HCT116 (cell line): ENCODE results near the gene ZNF385A. TPM values are rescaled to one million over a fixed set of nuclear protein-coding genes. Genes with fewer than 3 reads are reported as not detected.

Source experiments
- ATAC-seq: fragments of 200-7000 bp; cut with Tn5 transposase; 2 replicates; pipeline ENCODE4 v1.9.1; 2020; ENCODE audit warnings: mild to moderate bottlenecking, moderate library complexity
- BruUV-seq: library from RNA; stranded (reverse); fragments of 400-500 nt; replicated peaks from 2 replicates; lab custom pipeline; 2021; lab: Mats Ljungman, UMichigan
- CTCF ChIA-PET: fragments of 300-600 bp; sonication (Branson Sonifier 250); formaldehyde crosslinking; loops from one replicate; lab custom pipeline; 2021; ENCODE audit warnings: antibody characterized with exemption; lab: Charles Lee
- POLR2A ChIA-PET: fragments of 300-600, 350-600 bp; sonication (Branson Sonifier 250); formaldehyde crosslinking; loops from one replicate; lab custom pipeline; 2021; ENCODE audit warnings: antibody characterized with exemption; lab: Charles Lee
- RAD21 ChIA-PET, 2 experiments: fragments of 300-600 bp; sonication (Branson Sonifier 250); formaldehyde crosslinking; loops; one replicate each; lab custom pipeline; 2023; ENCODE audit warnings: low total read pairs in 2 of 2; ENCODE audit not compliant: uncharacterized antibody in 2 of 2, unreplicated experiment in 2 of 2, low non-redundant PET in 1 of 2; lab: Charles Lee
- DNase-seq: peaks from one replicate; pipeline ENCODE4 v3.0.0-alpha.2; 2010; ENCODE audit warnings: low read depth, low spot score
- H2AFZ ChIP-seq: fragments of 200-600 bp; shearing (Covaris generic), sonication (generic); 2 replicates; pipeline ENCODE4 v1.6.1; 2017; ENCODE audit warnings: low read depth, mixed run types, mixed read lengths, antibody characterized with exemption, low read length; ENCODE audit not compliant: poor library complexity, severe bottlenecking
- H3K27ac ChIP-seq: 2 replicates; pipeline ENCODE4 v1.5.1; 2012; ENCODE audit warnings: low read depth, low read length
- H3K27me3 ChIP-seq: fragments of 200-600 bp; sonication (generic); 2 replicates; pipeline ENCODE4 v1.6.1; 2016; ENCODE audit warnings: mixed run types, low read length, mixed read lengths; ENCODE audit not compliant: insufficient read depth
- H3K36me3 ChIP-seq, 2 experiments: fragments of 200-500 bp in 1 of 2; fragments of 200-600 bp in 1 of 2; sonication (Bioruptor generic) in 1 of 2; sonication (generic) in 1 of 2; 2 replicates each; pipeline versions ENCODE4 v1.5.1 to v1.6.1; 2014 to 2016; ENCODE audit warnings: low read length in 2 of 2, inconsistent platforms in 1 of 2, mixed read lengths in 1 of 2, mixed run types in 1 of 2; ENCODE audit not compliant: insufficient read depth in 2 of 2, control insufficient read depth in 1 of 2
- H3K4me1 ChIP-seq, 2 experiments: fragments of 200-600 bp in 1 of 2; sonication (generic) in 1 of 2; 2 replicates each; pipeline versions ENCODE4 v1.5.1 to v1.6.1; 2012 to 2017; ENCODE audit warnings: low read length in 2 of 2, inconsistent platforms in 1 of 2, mild to moderate bottlenecking in 1 of 2, mixed read lengths in 1 of 2, mixed run types in 1 of 2, moderate library complexity in 1 of 2; ENCODE audit not compliant: insufficient read depth in 2 of 2, control insufficient read depth in 1 of 2
- H3K4me2 ChIP-seq: fragments of 200-600 bp; sonication (generic); 2 replicates; pipeline ENCODE4 v1.6.1; 2017; ENCODE audit warnings: mixed run types, low read length, mixed read lengths
- H3K4me3 ChIP-seq, 2 experiments: fragments of 200-600 bp in 1 of 2; sonication (generic) in 1 of 2; replicated peaks in 1 of 2; 2 replicates each; pipeline ENCODE4 v1.5.1; 2011 to 2016; ENCODE audit warnings: low read length in 2 of 2, control low read depth in 1 of 2, low read depth in 1 of 2, mild to moderate bottlenecking in 1 of 2, mixed read lengths in 1 of 2, mixed run types in 1 of 2
- H3K79me2 ChIP-seq: fragments of 200-600 bp; sonication (generic); 2 replicates; pipeline ENCODE4 v1.6.1; 2017; ENCODE audit warnings: mild to moderate bottlenecking, mixed run types, low read length, moderate library complexity, mixed read lengths; ENCODE audit not compliant: insufficient read depth
- H3K9ac ChIP-seq: fragments of 200-600 bp; sonication (generic); 2 replicates; pipeline ENCODE4 v1.6.1; 2016; ENCODE audit warnings: low read length, mixed read lengths
- H3K9me2 ChIP-seq: fragments of 200-600 bp; sonication (generic), shearing (Covaris generic); 2 replicates; pipeline ENCODE4 v1.6.1; 2017; ENCODE audit warnings: mixed run types, mild to moderate bottlenecking, moderate library complexity; ENCODE audit not compliant: insufficient read depth
- H3K9me3 ChIP-seq, 2 experiments: fragments of 200-500 bp in 1 of 2; fragments of 200-600 bp in 1 of 2; sonication (Bioruptor generic) in 1 of 2; sonication (generic) in 1 of 2; 2 replicates each; pipeline ENCODE4 v1.6.1; 2014 to 2017; ENCODE audit warnings: low read length in 2 of 2, mixed read lengths in 2 of 2, inconsistent platforms in 1 of 2, low read depth in 1 of 2, mild to moderate bottlenecking in 1 of 2, mixed run types in 1 of 2, moderate library complexity in 1 of 2; ENCODE audit not compliant: control insufficient read depth in 1 of 2, insufficient read depth in 1 of 2
- H4K20me1 ChIP-seq: fragments of 200-600 bp; sonication (generic), shearing (Covaris generic); 2 replicates; pipeline ENCODE4 v1.6.1; 2017; ENCODE audit warnings: mixed run types, mild to moderate bottlenecking, moderate library complexity; ENCODE audit not compliant: insufficient read depth
- ATF3 ChIP-seq: IDR thresholded peaks from 2 replicates; pipeline ENCODE4 v1.6.1; 2012
- CBX3 ChIP-seq: IDR thresholded peaks from 2 replicates; pipeline ENCODE4 v1.6.1; 2012; ENCODE audit warnings: low read depth
- EZH2phosphoT487 ChIP-seq: fragments of 200-600 bp; IDR thresholded peaks from 2 replicates; pipeline ENCODE4 v1.6.1; 2018; ENCODE audit warnings: antibody characterized with exemption, borderline replicate concordance
- SP1 ChIP-seq: IDR thresholded peaks from 2 replicates; pipeline ENCODE4 v1.6.1; 2012; ENCODE audit warnings: low read depth
- TCF7L2 ChIP-seq: IDR thresholded peaks from 2 replicates; pipeline ENCODE4 v1.7.0; 2011; ENCODE audit warnings: borderline replicate concordance, inconsistent platforms; ENCODE audit not compliant: insufficient read depth, insufficient read length; ENCODE audit errors: extremely low read depth
- ZBTB33 ChIP-seq: IDR thresholded peaks from 2 replicates; pipeline ENCODE4 v1.6.1; 2011; ENCODE audit warnings: mild to moderate bottlenecking, low read length, moderate library complexity; ENCODE audit not compliant: insufficient replicate concordance; ENCODE audit errors: extremely low read depth
- ZFX ChIP-seq: fragments of 450-650 bp; IDR thresholded peaks from 2 replicates; pipeline ENCODE4 v1.6.1; 2017
- intact Hi-C: fragments of 100-400 bp; cut with micrococcal nuclease; formaldehyde crosslinking; loops from 2 replicates; pipeline ENCODE4 v1.10.0; 2022
- total RNA-seq: library from RNA; stranded (reverse); gene quantifications from one replicate; pipeline ENCODE4 v1.2.1, GENCODE V29; 2021; ENCODE audit not compliant: unreplicated experiment

The ZNF385A gene
- total RNA-seq, 1 experiment from 2014 or later, result 34.7 TPM

- Histone ChIP-seq H3K36me3 (no peaks in the 10 kb centered on the region), H3K27ac (peak overlapping the region; percentile 32), H3K4me3 (no peak overlapping the region), H4K20me1 (no peaks in the 10 kb centered on the region), H3K4me2 (peak overlapping the region; percentile 48), H3K9me3 (no peaks in the 10 kb centered on the region), H3K27me3 (no peaks in the 10 kb centered on the region), H3K9ac (0 out of 2 replicates have a peak overlapping the region, but pooled peaks have one; percentile 1), H3K9me2 (no peaks in the 10 kb centered on the region), H3K4me1 (peaks cover 32 to 77% of the 10 kb centered on the region in 2 experiments), H2AFZ (no peak overlapping the region), H3K79me2 (no peaks in the 10 kb centered on the region)
- ChIA-PET POLR2A (no interaction called here), CTCF (interaction anchor here (1.1 to 2.3 kb wide), 5 partner anchors 9 to 20 kb away, joined by 3 to 18 read pairs (median 6); no protein-coding TSS in a partner anchor), RAD21 (interaction anchor here in 1 of 2 experiments (0.7 kb wide), 1 partner anchor 16 kb away, joined by 3 read pairs; no protein-coding TSS in a partner anchor)
- intact Hi-C loops, result no loop called here
- DNase-seq (no peak), ATAC-seq (no peak)
- no TSS peak for BruUV-seq
- peak; percentile 30; the same call in 1 of the 2 replicates for TF ChIP-seq ZFX
- no peak for TF ChIP-seq SP1
- TF ChIP-seq TCF7L2, result peak; percentile 44
These were observed 4.0 kb upstream of the ZNF385A start for GRCh38 chr12:54388237-54389133.

GRCh38 chr12:54387114-54387467 is 2.6 kb upstream of the ZNF385A start:
- CTCF ChIA-PET, result interaction anchor here (0.9 to 2.3 kb wide), 5 partner anchors 8 to 62 kb away, joined by 3 to 18 read pairs (median 5); partner anchors contain the start of gene COPZ1
- H3K27ac ChIP-seq, result no peak overlapping the region

More at GRCh38 chr12:54387114-54387467, 2.6 kb upstream of the ZNF385A start:
- Histone ChIP-seq H3K9me2 (no peaks in the 10 kb centered on the region), H4K20me1 (no peaks in the 10 kb centered on the region), H3K9ac (no peak overlapping the region), H3K4me3 (no peak overlapping the region), H3K4me2 (no peak overlapping the region), H3K9me3 (no peaks in the 10 kb centered on the region), H3K4me1 (peaks cover 27 to 81% of the 10 kb centered on the region in 2 experiments), H3K36me3 (no peaks in the 10 kb centered on the region), H3K27me3 (no peaks in the 10 kb centered on the region), H3K79me2 (no peaks in the 10 kb centered on the region), H2AFZ (no peak overlapping the region)
- DNase-seq (no peak), ATAC-seq (no peak)
- RAD21 ChIA-PET, result no interaction called here
- TF ChIP-seq ZBTB33 (no peak), TCF7L2 (no peak), EZH2phosphoT487 (no peak), CBX3 (no peak), ATF3 (no peak)
- intact Hi-C loops, result no loop called here
- POLR2A ChIA-PET, result no interaction called here
- BruUV-seq, result no TSS peak
